ENCODE measurements around the gene PLEKHA6.

The PLEKHA6 gene

GRCh38 chr1:204176049-204176448 lies 183.7 kb downstream of the PLEKHA6 start:
- DNase-seq: no peak

GRCh38 chr1:204174958-204175357 lies 184.8 kb downstream of the PLEKHA6 start:
- DNase-seq: no peak

GRCh38 chr1:204172404-204173029 lies 187.2 kb downstream of the PLEKHA6 start:
- no peak for DNase-seq

- no peak for DNase-seq
Observed at GRCh38 chr1:204171751-204172178, 188.0 kb downstream of the PLEKHA6 start.

GRCh38 chr1:204170494-204171155 lies 189.1 kb downstream of the PLEKHA6 start:
- no peak for DNase-seq

- no peak for DNase-seq
Observed at GRCh38 chr1:204169858-204170257, 189.9 kb downstream of the PLEKHA6 start.
